ENCODE data around the gene POLRMT.

The POLRMT gene

DNA sequence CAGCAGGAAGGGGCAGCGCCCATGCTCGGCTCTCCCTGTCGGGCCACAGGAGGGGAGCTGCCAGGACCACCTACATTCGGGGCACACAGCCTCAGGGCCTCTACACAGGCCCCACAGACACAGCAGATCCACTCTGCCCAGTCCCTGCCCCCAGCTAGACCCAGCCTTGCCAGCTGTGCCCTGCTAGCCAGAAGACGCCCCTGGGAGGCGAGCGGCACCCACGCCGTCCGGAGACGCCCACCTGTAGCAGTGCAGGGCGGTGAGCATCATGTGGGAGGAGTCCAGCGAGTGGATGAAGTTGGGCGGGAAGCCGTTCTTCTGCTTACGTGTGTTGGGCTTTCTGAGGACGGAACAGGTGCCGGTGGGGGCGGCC, 15.1 kb downstream of the POLRMT start:
- TF ChIP-seq, protein P1, sequence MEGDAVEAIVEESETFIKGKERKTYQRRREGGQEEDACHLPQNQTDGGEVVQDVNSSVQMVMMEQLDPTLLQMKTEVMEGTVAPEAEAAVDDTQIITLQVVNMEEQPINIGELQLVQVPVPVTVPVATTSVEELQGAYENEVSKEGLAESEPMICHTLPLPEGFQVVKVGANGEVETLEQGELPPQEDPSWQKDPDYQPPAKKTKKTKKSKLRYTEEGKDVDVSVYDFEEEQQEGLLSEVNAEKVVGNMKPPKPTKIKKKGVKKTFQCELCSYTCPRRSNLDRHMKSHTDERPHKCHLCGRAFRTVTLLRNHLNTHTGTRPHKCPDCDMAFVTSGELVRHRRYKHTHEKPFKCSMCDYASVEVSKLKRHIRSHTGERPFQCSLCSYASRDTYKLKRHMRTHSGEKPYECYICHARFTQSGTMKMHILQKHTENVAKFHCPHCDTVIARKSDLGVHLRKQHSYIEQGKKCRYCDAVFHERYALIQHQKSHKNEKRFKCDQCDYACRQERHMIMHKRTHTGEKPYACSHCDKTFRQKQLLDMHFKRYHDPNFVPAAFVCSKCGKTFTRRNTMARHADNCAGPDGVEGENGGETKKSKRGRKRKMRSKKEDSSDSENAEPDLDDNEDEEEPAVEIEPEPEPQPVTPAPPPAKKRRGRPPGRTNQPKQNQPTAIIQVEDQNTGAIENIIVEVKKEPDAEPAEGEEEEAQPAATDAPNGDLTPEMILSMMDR (IDR thresholded peaks at IDR 0.05; ENCODE audit: insufficient read depth, low read depth, low read length, missing control alignments): no peak
- no peak overlapping the region for H3K4me3 ChIP-seq (ENCODE audit: low read length)
- DNase-seq (ENCODE audit: low read depth): no peak

- no peak overlapping the region for H3K4me3 ChIP-seq (ENCODE audit: low read length)
- no peak for DNase-seq (ENCODE audit: low read depth)
- TF ChIP-seq, protein P1 (IDR thresholded peaks at IDR 0.05; ENCODE audit: insufficient read depth, low read depth, low read length, missing control alignments): no peak
These were observed 15.6 kb downstream of the POLRMT start for GRCh38 chr19:617551-618246.

- no peak overlapping the region for H3K4me3 ChIP-seq (ENCODE audit: low read length)
- DNase-seq (ENCODE audit: low read depth): no peak
- TF ChIP-seq, protein P1 (IDR thresholded peaks at IDR 0.05; ENCODE audit: insufficient read depth, low read depth, low read length, missing control alignments): no peak
These were observed 16.4 kb downstream of the POLRMT start for GRCh38 chr19:616747-617526.

GRCh38 chr19:616062-616700, 17.2 kb downstream of the POLRMT start:
- TF ChIP-seq, protein P1 (IDR thresholded peaks at IDR 0.05; ENCODE audit: insufficient read depth, low read depth, low read length, missing control alignments): no peak
- no peak overlapping the region for H3K4me3 ChIP-seq (ENCODE audit: low read length)
- no peak for DNase-seq (ENCODE audit: low read depth)

DNA sequence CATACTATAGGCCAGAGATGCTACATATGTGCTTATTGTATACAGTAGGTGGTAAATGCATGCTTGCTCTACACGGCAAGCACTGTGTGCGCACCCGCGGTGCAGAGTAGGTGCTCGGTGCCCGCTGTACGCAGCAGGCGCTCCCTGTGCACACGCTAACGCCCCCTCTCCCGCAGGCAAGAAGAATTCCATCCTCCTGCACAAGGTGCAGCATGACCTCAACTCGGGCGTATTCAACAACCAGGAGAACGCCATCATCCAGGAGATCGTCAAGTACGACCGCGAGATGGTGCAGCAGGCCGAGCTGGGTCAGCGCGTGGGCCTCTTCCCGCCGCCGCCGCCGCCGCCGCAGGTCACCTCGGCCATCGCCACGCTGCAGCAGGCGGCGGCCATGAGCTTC, 17.7 kb downstream of the POLRMT start:
- DNase-seq (ENCODE audit: low read depth): peak; percentile 46
- no peak overlapping the region for H3K4me3 ChIP-seq (ENCODE audit: low read length)
- TF ChIP-seq, protein P1 (IDR thresholded peaks at IDR 0.05; ENCODE audit: insufficient read depth, low read depth, low read length, missing control alignments): no peak

DNA sequence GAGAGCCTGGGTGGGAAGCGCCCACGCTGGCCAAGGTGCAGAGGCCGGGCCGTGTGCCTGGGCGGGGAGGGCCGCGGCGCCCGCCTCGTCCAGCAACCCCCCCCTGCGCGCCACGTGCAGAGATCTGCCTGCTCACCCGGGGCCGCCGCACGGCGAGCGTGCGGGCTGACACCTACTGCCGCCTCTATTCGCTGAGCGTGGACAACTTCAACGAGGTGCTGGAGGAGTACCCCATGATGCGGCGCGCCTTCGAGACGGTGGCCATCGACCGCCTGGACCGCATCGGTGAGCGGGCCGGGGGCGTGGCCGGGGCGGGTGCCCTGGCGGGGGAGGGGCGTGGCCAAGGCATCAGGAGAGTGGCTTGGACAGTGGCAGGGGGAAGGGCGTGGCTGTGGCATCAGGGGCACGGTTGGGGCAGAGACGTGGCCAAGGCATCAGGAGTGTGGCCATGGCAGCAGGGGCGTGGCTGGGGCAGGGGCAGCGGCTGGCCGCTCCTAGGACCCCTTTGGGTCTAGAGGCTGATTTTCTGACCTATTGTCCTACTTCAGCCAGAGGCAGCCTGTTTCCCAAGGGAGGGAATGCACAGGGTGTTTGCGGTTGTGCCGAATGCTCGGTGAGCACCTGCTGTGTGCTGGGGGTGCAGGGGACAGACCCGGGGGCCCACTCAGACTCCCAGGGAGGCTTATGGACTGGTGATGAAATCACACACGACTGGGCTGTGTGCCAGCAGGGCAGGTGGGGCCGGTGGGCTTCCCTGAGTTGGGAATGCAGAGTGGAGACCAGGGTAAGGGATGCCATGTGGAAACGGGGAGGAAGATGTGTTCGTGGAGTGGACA, 19.4 kb downstream of the POLRMT start:
- TF ChIP-seq, protein P1 (IDR thresholded peaks at IDR 0.05; ENCODE audit: insufficient read depth, low read depth, low read length, missing control alignments): no peak
- no peak overlapping the region for H3K4me3 ChIP-seq (ENCODE audit: low read length)
- no peak for DNase-seq (ENCODE audit: low read depth)

Measured in epithelial cell of esophagus (primary cell).